ENCODE measurements around the gene SHISA4.
"Not testable (repeated sequence)": the region's sequence is repeated elsewhere in the genome, so short reads cannot be mapped to it uniquely, and the experiment has no call there.

The SHISA4 gene

GRCh38 chr1:201933840-201934430 is 45.2 kb downstream of the SHISA4 start:
- DNase-seq: no peak

GRCh38 chr1:201937624-201938213 is 49.0 kb downstream of the SHISA4 start:
- no peak for DNase-seq

GRCh38 chr1:201938440-201939035 is 49.8 kb downstream of the SHISA4 start:
- no peak for DNase-seq

GRCh38 chr1:201939148-201939547 is 50.5 kb downstream of the SHISA4 start:
- no peak for DNase-seq

- DNase-seq: no peak
Measured at GRCh38 chr1:201939574-201939973, 50.9 kb downstream of the SHISA4 start.

GRCh38 chr1:201940316-201940715 is 51.6 kb downstream of the SHISA4 start:
- not testable (repeated sequence) for DNase-seq

- DNase-seq: no peak
Measured at GRCh38 chr1:201941420-201942128, 52.9 kb downstream of the SHISA4 start.

- no peak for DNase-seq
Measured at GRCh38 chr1:201942129-201942495, 53.4 kb downstream of the SHISA4 start.
